ENCODE results near the gene ONECUT2.

DNA sequence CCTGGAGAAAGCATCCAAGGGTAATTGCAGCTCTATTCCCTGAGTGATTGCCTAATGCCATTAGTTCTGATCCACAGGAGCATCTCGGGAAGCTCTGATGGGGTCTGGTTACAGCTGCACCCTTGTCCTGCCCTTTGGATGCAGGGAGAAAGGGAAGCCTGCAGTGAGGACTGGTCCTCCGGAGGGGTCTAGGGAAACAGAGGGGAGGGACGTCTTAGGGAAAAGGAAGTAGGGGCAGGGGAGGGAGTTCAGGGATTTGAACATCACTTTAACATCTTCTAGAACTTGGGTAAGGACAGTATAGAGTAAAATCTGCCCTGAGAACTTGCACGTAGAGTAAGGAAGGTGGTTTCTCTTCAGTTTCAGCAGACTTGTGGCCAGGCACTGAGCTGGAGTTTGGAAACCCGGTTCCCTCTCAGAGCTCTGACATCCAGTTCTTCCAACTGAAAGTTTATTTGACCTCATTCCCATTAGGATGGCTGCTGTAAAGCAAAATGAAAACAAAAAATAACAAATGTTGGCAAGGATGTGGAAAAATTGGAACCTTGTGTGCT is 20.5 kb downstream of the ONECUT2 start:
- TF ChIP-seq, protein P1, sequence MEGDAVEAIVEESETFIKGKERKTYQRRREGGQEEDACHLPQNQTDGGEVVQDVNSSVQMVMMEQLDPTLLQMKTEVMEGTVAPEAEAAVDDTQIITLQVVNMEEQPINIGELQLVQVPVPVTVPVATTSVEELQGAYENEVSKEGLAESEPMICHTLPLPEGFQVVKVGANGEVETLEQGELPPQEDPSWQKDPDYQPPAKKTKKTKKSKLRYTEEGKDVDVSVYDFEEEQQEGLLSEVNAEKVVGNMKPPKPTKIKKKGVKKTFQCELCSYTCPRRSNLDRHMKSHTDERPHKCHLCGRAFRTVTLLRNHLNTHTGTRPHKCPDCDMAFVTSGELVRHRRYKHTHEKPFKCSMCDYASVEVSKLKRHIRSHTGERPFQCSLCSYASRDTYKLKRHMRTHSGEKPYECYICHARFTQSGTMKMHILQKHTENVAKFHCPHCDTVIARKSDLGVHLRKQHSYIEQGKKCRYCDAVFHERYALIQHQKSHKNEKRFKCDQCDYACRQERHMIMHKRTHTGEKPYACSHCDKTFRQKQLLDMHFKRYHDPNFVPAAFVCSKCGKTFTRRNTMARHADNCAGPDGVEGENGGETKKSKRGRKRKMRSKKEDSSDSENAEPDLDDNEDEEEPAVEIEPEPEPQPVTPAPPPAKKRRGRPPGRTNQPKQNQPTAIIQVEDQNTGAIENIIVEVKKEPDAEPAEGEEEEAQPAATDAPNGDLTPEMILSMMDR (IDR thresholded peaks at IDR 0.05): no peak
- TF ChIP-seq EZH2phosphoT487 (IDR thresholded peaks at IDR 0.05; ENCODE audit: borderline replicate concordance, low read depth): no peak

All from SK-N-SH (cell line).